GM12878 (cell line): ENCODE measurements around the gene SCMH1. TPM values are rescaled to one million over a fixed set of nuclear protein-coding genes. Genes with fewer than 3 reads are reported as not detected.

Experiments
- CEBPZ ChIP-seq: fragments of 150-350 bp; IDR thresholded peaks from 2 replicates; pipeline ENCODE4 v1.6.1; 2016; ENCODE audit warnings: low read depth, low read length
- E2F4 ChIP-seq: IDR thresholded peaks from 2 replicates; pipeline ENCODE4 v1.6.1; 2012; ENCODE audit warnings: low read depth, low read length, improper control_type of control experiment
- ELK1 ChIP-seq: IDR thresholded peaks from 2 replicates; pipeline ENCODE4 v1.6.1; 2012; ENCODE audit warnings: low read depth, low read length, improper control_type of control experiment
- JUNB ChIP-seq: IDR thresholded peaks from 2 replicates; pipeline ENCODE4 v1.6.1; 2016; ENCODE audit warnings: antibody characterized with exemption, mild to moderate bottlenecking
- KLF5 ChIP-seq: fragments of 450-650 bp; IDR thresholded peaks from 2 replicates; pipeline ENCODE4 v1.6.1; 2014; ENCODE audit warnings: mild to moderate bottlenecking; ENCODE audit not compliant: partially characterized antibody
- MYB ChIP-seq: fragments of 150-350 bp; IDR thresholded peaks from 2 replicates; pipeline ENCODE4 v1.6.1; 2014; ENCODE audit warnings: mild to moderate bottlenecking, low read depth, low read length, borderline replicate concordance
- RBBP5 ChIP-seq: fragments of 200-600 bp; sonication (generic); conservative IDR thresholded peaks from 2 replicates; pipeline ENCODE4 v1.6.1; 2016
- SMAD1 ChIP-seq: fragments of 450-650 bp; IDR thresholded peaks from 2 replicates; pipeline ENCODE4 v1.6.1; 2018; ENCODE audit warnings: mild to moderate bottlenecking, low read depth; ENCODE audit not compliant: partially characterized antibody
- SPI1 ChIP-seq: IDR thresholded peaks from 2 replicates; pipeline ENCODE4 v1.6.1; 2011; ENCODE audit warnings: low read depth, mild to moderate bottlenecking, low read length, moderate library complexity, borderline replicate concordance; ENCODE audit not compliant: insufficient read depth
- TBL1XR1 ChIP-seq: IDR thresholded peaks from 2 replicates; pipeline ENCODE4 v1.6.1; 2012; ENCODE audit warnings: low read depth, low read length, improper control_type of control experiment
- polyA plus RNA-seq, 11 experiments: library from polyadenylated mRNA; depleted of rRNA in 4 of 11; unstranded in 6 of 11; stranded (reverse) in 5 of 11; fragments of >200 nt; fragmentation: Nextera tagmentation in 4 of 11; fragmentation: Illumina TruSeq in 1 of 11; extraction: Ambion mirVana in 4 of 11; extraction: Trizol in 1 of 11; gene quantifications; 1 replicate in 1 of 11; 2 replicates in 10 of 11; pipeline versions ENCODE4 v1.2.1 to v1.2.3, GENCODE V29; 2011 to 2016; ENCODE audit warnings: inconsistent platforms in 2 of 11, missing spikeins in 2 of 11, low read depth in 1 of 11
- total RNA-seq, 4 experiments: library from RNA; depleted of rRNA in 3 of 4; stranded (reverse); fragments of >200 nt in 3 of 4; fragmentation: Illumina TruSeq in 1 of 4; extraction: Trizol in 1 of 4; gene quantifications; 2 replicates each; pipeline versions ENCODE4 v1.2.1 to v1.2.3, GENCODE V29; 2013 to 2021

SCMH1 gene
- total and polyA plus RNA-seq, 10 of the 15 experiments (the other 5 are each of a cell fraction or from before 2014, with no cell fraction given), result 7.5 to 44.1 (median 27.8) TPM

- TF ChIP-seq E2F4 (no peak), CEBPZ (no peak), SMAD1 (no peak), RBBP5 (no peak), TBL1XR1 (no peak), MYB (no peak), KLF5 (no peak), JUNB (no peak), ELK1 (no peak), SPI1 (no peak)
Observed at GRCh38 chr1:41078193-41078592, 163.9 kb downstream of the SCMH1 start (continued).
